T-cell (primary cell): ENCODE measurements around the gene KDM1B. TPM values are rescaled to one million over a fixed set of nuclear protein-coding genes. Genes with fewer than 3 reads are reported as not detected.

Source experiments
- ATAC-seq, 4 experiments: fragments of 200-7000 bp in 3 of 4; fragments of 150-1000 bp in 1 of 4; cut with Tn5 transposase; replicated peaks in 1 of 4; 1 replicate in 3 of 4; 2 replicates in 1 of 4; pipeline ENCODE4 v1.10.0; 2021; ENCODE audit warnings: moderate library complexity in 3 of 4, mild to moderate bottlenecking in 2 of 4, moderate number of reproducible peaks in 1 of 4
- CTCF ChIA-PET, 2 donors: fragments of 300-600 bp; sonication (Branson Sonifier 250); formaldehyde crosslinking; loops; one replicate each; lab custom pipeline; 2022; ENCODE audit warnings: antibody characterized with exemption in 2 of 2; lab: Charles Lee
- POLR2A ChIA-PET, 2 donors: fragments of 300-600 bp; sonication (Branson Sonifier 250); formaldehyde crosslinking; loops; one replicate each; lab custom pipeline; 2022; ENCODE audit warnings: antibody characterized with exemption in 2 of 2; lab: Charles Lee
- DNase-seq, 35 experiments: peaks; one replicate each; pipeline versions ENCODE4 v3.0.0 to v3.0.0-alpha.2; 2013 to 2023
- H3K27ac ChIP-seq: one replicate; pipeline ENCODE4 v1.5.1; 2013; ENCODE audit warnings: low read length
- H3K27me3 ChIP-seq, 2 experiments: replicated peaks in 1 of 2; 1 replicate in 1 of 2; 2 replicates in 1 of 2; pipeline versions ENCODE4 v1.6.1 to v1.7.0; 2013; ENCODE audit warnings: low read length in 1 of 2, mixed read lengths in 1 of 2; ENCODE audit not compliant: control insufficient read depth in 2 of 2, insufficient read depth in 2 of 2; ENCODE audit errors: extremely low read depth in 1 of 2
- H3K36me3 ChIP-seq, 2 donors: 1 replicate in 1 of 2; 2 replicates in 1 of 2; pipeline versions ENCODE4 v1.6.1 to v1.7.0; 2013; ENCODE audit warnings: low read length in 1 of 2; ENCODE audit not compliant: control insufficient read depth in 2 of 2, insufficient read depth in 1 of 2; ENCODE audit errors: extremely low read depth in 1 of 2
- H3K4me1 ChIP-seq, 2 experiments: 1 replicate in 1 of 2; 2 replicates in 1 of 2; pipeline versions ENCODE4 v1.6.1 to v1.7.0; 2013; ENCODE audit warnings: low read length in 2 of 2, mixed read lengths in 1 of 2; ENCODE audit not compliant: insufficient read depth in 2 of 2, control insufficient read depth in 1 of 2; ENCODE audit errors: extremely low read depth in 1 of 2
- H3K4me3 ChIP-seq, 2 donors: 1 replicate in 1 of 2; 2 replicates in 1 of 2; pipeline versions ENCODE4 v1.5.1 to v1.7.0; 2013; ENCODE audit warnings: mild to moderate bottlenecking in 2 of 2, low read length in 1 of 2, moderate library complexity in 1 of 2; ENCODE audit not compliant: control insufficient read depth in 1 of 2; ENCODE audit errors: extremely low read depth in 1 of 2
- H3K9me3 ChIP-seq: 2 replicates; pipeline ENCODE4 v1.7.0; 2013
- H3K27ac Mint-ChIP-seq, 2 donors: one replicate each; pipeline ENCODE4 v1.8.0; 2020 to 2021; ENCODE audit warnings: mild to moderate bottlenecking in 2 of 2, mixed read lengths in 2 of 2
- H3K27me3 Mint-ChIP-seq, 2 donors: one replicate each; pipeline ENCODE4 v1.8.0; 2021 to 2022; ENCODE audit warnings: mixed read lengths in 2 of 2
- H3K36me3 Mint-ChIP-seq: one replicate; pipeline ENCODE4 v1.8.0; 2021; ENCODE audit warnings: mixed read lengths
- H3K4me1 Mint-ChIP-seq, 3 donors: one replicate each; pipeline ENCODE4 v1.8.0; 2020 to 2022; ENCODE audit warnings: mixed read lengths in 3 of 3, mild to moderate bottlenecking in 1 of 3
- H3K4me3 Mint-ChIP-seq, 3 donors: one replicate each; pipeline ENCODE4 v1.8.0; 2020 to 2022; ENCODE audit warnings: mild to moderate bottlenecking in 3 of 3, mixed read lengths in 3 of 3, moderate library complexity in 3 of 3
- H3K9me3 Mint-ChIP-seq, 3 donors: one replicate each; pipeline ENCODE4 v1.8.0; 2020 to 2022; ENCODE audit warnings: mixed read lengths in 3 of 3
- WGBS: methylation state at CpG from one replicate; pipeline ENCODE4 v1.1.5; 2013; ENCODE audit warnings: missing lambda C conversion rate; ENCODE audit not compliant: insufficient coverage; 5-methylcytosine and 5-hydroxymethylcytosine counted together
- total RNA-seq, 35 experiments: library from RNA in 6 of 35; stranded (reverse) in 6 of 35; fragments of 120-200 nt in 1 of 35; gene quantifications; one replicate each; pipeline versions ENCODE4 v1.2.1 to v1.2.4 and lab custom pipeline; 2013 to 2026

Gene KDM1B
- total RNA-seq, 5 donors from 2014 or later (not counting 1 experiment from before 2014, with no cell fraction given), result 9.0 to 10.7 (median 10.4) TPM

DNA sequence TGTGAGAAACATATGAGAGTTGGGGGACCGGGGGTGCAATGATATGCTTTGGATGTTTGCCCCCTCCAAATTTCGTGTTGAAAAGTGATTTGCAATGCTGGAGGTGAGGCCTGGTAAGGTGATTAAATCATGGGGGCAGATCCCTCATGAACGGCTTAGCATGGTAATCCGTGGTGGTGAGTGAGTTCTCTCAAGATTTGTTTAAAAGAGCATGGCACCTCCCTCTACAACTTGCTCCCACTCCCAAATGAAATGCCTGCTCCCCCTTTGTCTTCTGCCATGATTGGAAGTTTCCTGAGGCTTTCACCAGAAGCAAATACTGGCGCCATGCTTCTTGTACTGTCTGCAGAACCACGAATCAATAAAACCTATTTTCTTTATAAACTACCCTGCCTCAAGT, 106.7 kb downstream of the KDM1B start:
- DNase-seq (no peak), ATAC-seq (no peak)
- Mint-ChIP-seq H3K4me1 (peaks cover 56 to 64% (median 62%) of the 10 kb centered on the region in 3 donors), H3K4me3 (peak overlapping the region in 2 of 3 donors; percentile 88 to 98), H3K36me3 (peaks cover 17% of the 10 kb centered on the region), H3K9me3 (no peaks in the 10 kb centered on the region), H3K27ac (peak overlapping the region; percentile 95 to 96), H3K27me3 (no peaks in the 10 kb centered on the region)
- peaks cover 0 to 11% of the 10 kb centered on the region in 2 donors for H3K36me3 ChIP-seq
- no peak overlapping the region for H3K27ac ChIP-seq
- H3K4me3 ChIP-seq, result no peak overlapping the region
- no peaks in the 10 kb centered on the region for H3K27me3 ChIP-seq
- ChIA-PET POLR2A (no interaction called here), CTCF (no interaction called here)
- H3K4me1 ChIP-seq, result peaks cover 20 to 39% of the 10 kb centered on the region in 2 experiments
- no peaks in the 10 kb centered on the region for H3K9me3 ChIP-seq
- WGBS, result 46% methylated on average over 2 of the region's 6 CpGs

DNA sequence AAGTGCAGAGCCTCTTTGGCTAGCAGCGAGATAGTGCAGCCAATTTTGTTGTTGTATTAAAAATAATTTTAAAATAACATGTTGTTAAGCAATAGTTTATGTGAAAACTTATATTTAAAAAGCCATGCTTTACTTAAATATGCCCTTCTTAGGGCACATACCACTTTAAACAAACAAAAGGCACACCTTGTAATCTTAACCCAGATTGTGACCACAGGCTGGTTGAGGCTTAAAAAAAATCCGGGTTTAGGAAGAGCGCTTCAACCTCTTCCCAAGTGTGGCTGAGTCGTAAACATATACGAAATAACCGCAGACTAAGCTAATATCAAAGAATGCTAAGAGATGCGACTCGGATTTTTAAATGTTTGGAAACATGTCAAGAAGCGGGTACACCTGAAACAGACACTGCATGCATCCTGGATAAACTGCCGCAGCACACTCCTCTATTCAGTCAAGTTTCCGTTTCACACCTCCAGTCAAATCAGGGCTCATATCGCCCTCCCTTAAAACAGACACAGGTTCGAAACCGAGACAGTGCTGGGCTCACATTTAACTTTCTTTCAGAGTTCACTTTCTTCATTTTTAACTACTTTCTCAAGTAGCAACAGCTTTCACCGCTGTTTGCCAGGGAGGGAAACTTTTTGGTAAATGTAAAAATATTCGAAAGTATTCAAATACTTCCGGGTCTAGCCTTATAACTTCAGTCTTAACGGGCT, 107.6 kb downstream of the KDM1B start:
- no peaks in the 10 kb centered on the region for H3K27me3 Mint-ChIP-seq
- POLR2A ChIA-PET, result no interaction called here
- no peaks in the 10 kb centered on the region for H3K9me3 Mint-ChIP-seq
- peak overlapping the region; percentile 95 to 96 for H3K27ac Mint-ChIP-seq
- DNase-seq (peak in 13 of 35 experiments; percentile 3 to 69 (median 21)), ATAC-seq (peak; percentile 29 to 50 (median 38))
- peaks cover 20 to 39% of the 10 kb centered on the region in 2 experiments for H3K4me1 ChIP-seq
- H3K4me1 Mint-ChIP-seq, result peaks cover 56 to 62% (median 58%) of the 10 kb centered on the region in 3 donors
- no peaks in the 10 kb centered on the region for H3K9me3 ChIP-seq
- H3K36me3 Mint-ChIP-seq, result peaks cover 10% of the 10 kb centered on the region
- CTCF ChIA-PET, result no interaction called here
- 0% methylated on average over 3 of the region's 18 CpGs for WGBS
- H3K4me3 ChIP-seq, result peak overlapping the region; percentile 57 to 92
- peaks cover 0 to 3% of the 10 kb centered on the region in 2 donors for H3K36me3 ChIP-seq
- no peaks in the 10 kb centered on the region for H3K27me3 ChIP-seq
- H3K27ac ChIP-seq, result peak overlapping the region; percentile 60
- peak overlapping the region; percentile 88 to 98 (median 94) for H3K4me3 Mint-ChIP-seq

GRCh38 chr6:18263418-18264218, 108.4 kb downstream of the KDM1B start:
- WGBS, result 0% methylated on average over 45 of the region's 50 CpGs
- Histone ChIP-seq H3K27ac (peak overlapping the region; percentile 60), H3K27me3 (no peaks in the 10 kb centered on the region), H3K9me3 (no peaks in the 10 kb centered on the region), H3K36me3 (peaks cover 0 to 3% of the 10 kb centered on the region in 2 donors), H3K4me3 (peak overlapping the region; percentile 57 to 92), H3K4me1 (peaks cover 20 to 39% of the 10 kb centered on the region in 2 experiments)
- Mint-ChIP-seq H3K4me1 (peaks cover 55 to 57% (median 56%) of the 10 kb centered on the region in 3 donors), H3K36me3 (peaks cover 9% of the 10 kb centered on the region), H3K27ac (peak overlapping the region; percentile 95 to 96), H3K27me3 (no peaks in the 10 kb centered on the region), H3K9me3 (no peaks in the 10 kb centered on the region), H3K4me3 (peak overlapping the region; percentile 88 to 98 (median 94))
- ATAC-seq, result peak in 3 of 4 experiments; percentile 7 to 23 (median 9)
- DNase-seq, result peak in 11 of 35 experiments; percentile 5 to 58 (median 16)
- ChIA-PET CTCF (interaction anchor here in 1 of 2 donors (0.6 kb wide), 1 partner anchor 1760 kb away, joined by 4 read pairs; no protein-coding TSS in a partner anchor), POLR2A (interaction anchor here (0.6 to 0.7 kb wide), 2 partner anchors 60 to 148 kb away, joined by 9 to 11 read pairs; no protein-coding TSS in a partner anchor)

DNA sequence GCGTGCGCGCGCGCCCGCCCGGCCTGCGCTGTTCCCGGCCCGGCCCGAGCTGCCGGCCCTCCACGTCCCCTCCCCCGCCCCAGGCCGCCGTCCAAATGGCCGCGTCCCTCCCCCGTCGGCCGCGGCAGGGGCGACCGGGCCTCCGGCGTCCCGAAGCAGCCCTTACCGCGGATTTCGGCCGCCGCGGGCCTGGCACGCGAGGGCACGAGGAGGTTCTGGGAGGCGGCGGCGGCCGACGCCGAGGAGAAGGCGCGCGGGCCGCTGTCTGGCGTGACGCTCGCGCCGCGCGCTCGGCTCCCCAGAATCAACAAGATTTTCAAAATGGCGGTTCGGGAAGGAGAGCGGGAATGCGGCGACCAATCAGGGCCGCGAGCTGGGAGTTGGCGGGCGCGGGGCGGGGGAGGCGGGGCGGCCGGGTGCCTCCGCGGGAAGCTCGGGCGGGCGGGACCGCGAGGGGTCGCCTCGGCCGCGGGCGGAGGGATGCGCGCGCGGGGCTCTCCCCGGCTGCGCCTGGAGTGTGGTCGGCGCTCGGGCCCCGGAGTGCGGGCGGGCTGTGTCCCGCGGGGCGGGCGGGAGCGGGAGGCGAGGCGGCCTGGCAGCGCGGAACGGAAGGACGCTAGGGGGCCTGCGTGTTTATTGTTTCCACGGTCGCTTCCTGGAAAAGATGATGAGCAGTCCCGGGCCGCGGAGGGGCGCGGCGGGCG, 109.1 kb downstream of the KDM1B start, which contains the start of gene DEK:
TSS of gene DEK (minus strand) at position 312 of the 704 bp plus-strand sequence. CDS start 543 bp downstream, outside the sequence.
- Histone ChIP-seq H3K36me3 (peaks cover 0 to 3% of the 10 kb centered on the region in 2 donors), H3K4me1 (peaks cover 26 to 39% of the 10 kb centered on the region in 2 experiments), H3K27me3 (no peaks in the 10 kb centered on the region), H3K4me3 (peak within 1 kb of the TSS; percentile 75 to 92), H3K9me3 (no peaks in the 10 kb centered on the region), H3K27ac (peak within 1 kb of the TSS; percentile 95)
- H3K27ac Mint-ChIP-seq, result peak within 1 kb of the TSS; percentile 96 to 98
- ChIA-PET POLR2A (interaction anchor here (0.6 to 0.7 kb wide), 3 partner anchors 61 to 239 kb away, joined by 3 to 11 read pairs (median 9); no protein-coding TSS in a partner anchor), CTCF (interaction anchor here in 1 of 2 donors (0.6 to 0.8 kb wide), 2 partner anchors 664 to 1759 kb away, joined by 3 to 4 read pairs; partner anchors contain the start of gene FAM8A1)
- H3K27me3 Mint-ChIP-seq, result no peaks in the 10 kb centered on the region
- WGBS, result under 1% methylated on average over 104 of the region's 113 CpGs
- peak; percentile 60 to 87 (median 75) for DNase-seq
- H3K9me3 Mint-ChIP-seq, result no peaks in the 10 kb centered on the region
- H3K36me3 Mint-ChIP-seq, result peaks cover 8% of the 10 kb centered on the region
- ATAC-seq, result peak; percentile 71 to 81 (median 76)
- peaks cover 51 to 55% (median 53%) of the 10 kb centered on the region in 3 donors for H3K4me1 Mint-ChIP-seq
- H3K4me3 Mint-ChIP-seq, result peak within 1 kb of the TSS; percentile 94 to 98 (median 95)

DNA sequence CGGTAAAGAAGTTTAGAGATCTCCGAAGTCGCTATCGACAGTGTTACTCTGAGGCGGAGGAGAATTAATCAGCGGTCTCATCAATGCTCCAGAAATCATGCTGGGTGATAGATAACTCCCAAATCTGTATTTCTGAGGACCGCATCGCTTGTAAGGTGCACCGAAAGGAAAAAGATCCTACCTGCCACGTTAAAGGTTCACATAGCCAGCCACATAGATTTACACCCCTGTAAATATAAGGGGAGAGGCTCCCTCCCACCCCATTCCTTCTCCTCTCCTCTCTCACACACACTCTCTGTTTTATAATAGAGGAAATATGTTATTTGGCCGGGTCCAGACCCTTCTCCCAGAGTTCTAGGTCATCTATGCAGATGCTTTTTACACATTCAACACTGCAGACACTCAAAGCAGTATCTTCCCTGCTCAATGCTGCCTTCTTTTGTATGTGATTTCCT, 109.7 kb downstream of the KDM1B start:
- Mint-ChIP-seq H3K27me3 (no peaks in the 10 kb centered on the region), H3K27ac (peak overlapping the region; percentile 95 to 98), H3K4me1 (peaks cover 45 to 49% (median 47%) of the 10 kb centered on the region in 3 donors), H3K9me3 (no peaks in the 10 kb centered on the region), H3K4me3 (peak overlapping the region; percentile 91 to 98 (median 95)), H3K36me3 (peaks cover 8% of the 10 kb centered on the region)
- H3K27me3 ChIP-seq, result no peaks in the 10 kb centered on the region
- ChIA-PET CTCF (interaction anchor here in 1 of 2 donors (0.8 kb wide), 1 partner anchor 664 kb away, joined by 3 read pairs; the partner anchor contains the start of gene FAM8A1), POLR2A (interaction anchor here in 1 of 2 donors (0.7 kb wide), 2 partner anchors 23 to 238 kb away, joined by 3 read pairs; no protein-coding TSS in a partner anchor)
- no peaks in the 10 kb centered on the region for H3K9me3 ChIP-seq
- H3K36me3 ChIP-seq, result peaks cover 0 to 3% of the 10 kb centered on the region in 2 donors
- H3K27ac ChIP-seq, result peak overlapping the region; percentile 95
- 0% methylated on average over 6 of the region's 11 CpGs for WGBS
- peak overlapping the region; percentile 75 to 78 for H3K4me3 ChIP-seq
- peaks cover 28 to 39% of the 10 kb centered on the region in 2 experiments for H3K4me1 ChIP-seq
- ATAC-seq (peak in 1 of 4 experiments; percentile 1), DNase-seq (no peak)
